ENCODE data around the gene C3orf22. TPM values are rescaled to one million over a fixed set of nuclear protein-coding genes. Genes with fewer than 3 reads are reported as not detected.

Gene C3orf22
- total RNA-seq, 1 experiment from 2014 or later, result not detected

DNA sequence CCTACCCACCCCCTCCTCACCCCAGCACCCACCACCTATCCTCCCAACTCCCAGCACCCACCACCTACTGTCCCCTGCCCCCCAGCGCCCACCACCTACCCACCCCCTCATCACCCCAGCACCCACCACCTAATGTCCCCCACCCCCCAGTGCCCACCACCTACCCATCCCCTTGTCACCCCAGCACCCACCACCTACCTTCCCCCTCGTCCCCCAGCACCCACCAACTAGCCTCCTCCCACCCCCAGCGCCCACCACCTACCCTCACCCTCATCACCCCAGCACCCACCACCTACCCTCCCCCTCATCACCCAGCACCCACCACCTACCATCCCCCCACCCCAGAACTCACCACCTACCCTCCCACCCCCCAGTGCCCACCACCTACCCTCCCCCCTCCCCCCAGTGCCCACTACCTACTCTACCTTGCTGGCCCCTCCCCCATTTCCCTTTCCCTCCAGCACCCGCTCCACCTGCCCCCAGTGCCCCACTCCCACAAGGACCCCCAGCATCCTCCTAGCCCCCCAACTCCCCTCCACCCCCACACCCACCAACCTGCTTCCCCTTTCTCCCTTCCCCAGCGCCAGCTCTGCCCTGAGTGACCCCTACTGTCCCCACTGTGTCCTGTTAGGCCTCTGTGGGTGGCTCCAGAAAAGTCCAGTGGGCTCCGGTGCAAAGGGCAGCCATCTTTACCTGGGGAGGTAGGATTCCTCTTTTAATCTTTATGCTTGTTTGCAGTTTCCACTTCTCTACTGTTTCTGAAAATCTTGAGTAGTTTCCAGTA, 42.4 kb downstream of the C3orf22 start:
- TF ChIP-seq, protein P1, sequence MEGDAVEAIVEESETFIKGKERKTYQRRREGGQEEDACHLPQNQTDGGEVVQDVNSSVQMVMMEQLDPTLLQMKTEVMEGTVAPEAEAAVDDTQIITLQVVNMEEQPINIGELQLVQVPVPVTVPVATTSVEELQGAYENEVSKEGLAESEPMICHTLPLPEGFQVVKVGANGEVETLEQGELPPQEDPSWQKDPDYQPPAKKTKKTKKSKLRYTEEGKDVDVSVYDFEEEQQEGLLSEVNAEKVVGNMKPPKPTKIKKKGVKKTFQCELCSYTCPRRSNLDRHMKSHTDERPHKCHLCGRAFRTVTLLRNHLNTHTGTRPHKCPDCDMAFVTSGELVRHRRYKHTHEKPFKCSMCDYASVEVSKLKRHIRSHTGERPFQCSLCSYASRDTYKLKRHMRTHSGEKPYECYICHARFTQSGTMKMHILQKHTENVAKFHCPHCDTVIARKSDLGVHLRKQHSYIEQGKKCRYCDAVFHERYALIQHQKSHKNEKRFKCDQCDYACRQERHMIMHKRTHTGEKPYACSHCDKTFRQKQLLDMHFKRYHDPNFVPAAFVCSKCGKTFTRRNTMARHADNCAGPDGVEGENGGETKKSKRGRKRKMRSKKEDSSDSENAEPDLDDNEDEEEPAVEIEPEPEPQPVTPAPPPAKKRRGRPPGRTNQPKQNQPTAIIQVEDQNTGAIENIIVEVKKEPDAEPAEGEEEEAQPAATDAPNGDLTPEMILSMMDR (conservative IDR thresholded peaks at IDR 0.05), result no peak
- TF ChIP-seq EZH2 (IDR thresholded peaks at IDR 0.05; ENCODE audit: low read depth), result no peak
- Histone ChIP-seq H3K36me3 (ENCODE audit: low read depth) (no peaks in the 10 kb centered on the region), H3K27me3 (ENCODE audit: insufficient read depth, low read depth) (peaks cover 7% of the 10 kb centered on the region; the same call in 1 of the 2 replicates), H3K9me3 (ENCODE audit: insufficient read depth, low read depth) (no peaks in the 10 kb centered on the region), H3K4me3 (no peak overlapping the region), H2AFZ (no peak overlapping the region), H3K4me2 (no peak overlapping the region), H3K79me2 (ENCODE audit: low read depth) (no peaks in the 10 kb centered on the region), H3F3A (ENCODE audit: insufficient read depth, low read depth) (no peaks in the 10 kb centered on the region), H4K20me1 (ENCODE audit: insufficient read depth) (no peaks in the 10 kb centered on the region; the same call in 1 of the 2 replicates), H3K9me2 (ENCODE audit: insufficient read depth) (no peaks in the 10 kb centered on the region), H3K4me1 (replicated peaks; ENCODE audit: insufficient read depth) (no peaks in the 10 kb centered on the region), H3K27ac (no peak overlapping the region)
- CTCF ChIA-PET, result no interaction called here
- BruUV-seq (replicated peaks), result no TSS peak
- POLR2A ChIA-PET (ENCODE audit: unreplicated experiment), result no interaction called here
- DNase-seq, result no peak
- intact Hi-C loops (cut with micrococcal nuclease; ENCODE audit: unreplicated experiment), result no loop called here

DNA sequence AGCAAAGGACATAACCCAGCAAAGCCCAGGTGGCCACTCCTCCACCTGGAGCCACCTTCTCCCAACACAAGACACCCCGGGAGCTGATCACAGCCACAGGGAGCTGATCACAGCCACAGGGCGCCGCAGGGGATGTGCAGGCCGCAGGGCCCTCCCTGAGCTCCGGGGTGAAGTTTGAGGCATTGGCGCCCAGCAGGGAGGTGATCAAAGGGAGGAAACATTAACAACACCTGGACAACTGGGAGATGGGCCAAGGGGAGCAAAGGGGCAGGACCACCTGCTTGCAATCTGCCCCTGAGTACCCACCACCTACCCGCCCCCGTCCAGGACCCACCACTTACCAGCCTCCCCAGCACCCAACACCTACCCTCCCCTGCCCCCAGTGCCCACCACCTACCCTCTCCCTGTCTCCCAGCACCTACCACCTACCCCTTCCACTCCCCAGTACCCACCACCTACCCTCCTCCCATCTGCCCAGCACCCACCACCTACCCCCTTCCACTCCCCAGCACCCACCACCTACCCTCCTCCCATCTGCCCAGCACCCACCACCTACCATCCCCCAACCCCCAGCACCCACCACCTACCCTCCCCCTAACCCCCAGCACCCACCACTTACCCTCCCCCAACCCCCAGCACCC, 43.5 kb downstream of the C3orf22 start:
- Histone ChIP-seq H3F3A (ENCODE audit: insufficient read depth, low read depth) (no peaks in the 10 kb centered on the region), H3K4me1 (replicated peaks; ENCODE audit: insufficient read depth) (no peaks in the 10 kb centered on the region), H3K79me2 (ENCODE audit: low read depth) (no peaks in the 10 kb centered on the region), H3K9me2 (ENCODE audit: insufficient read depth) (no peaks in the 10 kb centered on the region), H3K36me3 (ENCODE audit: low read depth) (no peaks in the 10 kb centered on the region), H4K20me1 (ENCODE audit: insufficient read depth) (no peaks in the 10 kb centered on the region; the same call in 1 of the 2 replicates), H3K27me3 (ENCODE audit: insufficient read depth, low read depth) (peaks cover 4% of the 10 kb centered on the region; the same call in 1 of the 2 replicates), H2AFZ (no peak overlapping the region), H3K4me2 (no peak overlapping the region), H3K4me3 (no peak overlapping the region), H3K27ac (no peak overlapping the region), H3K9me3 (ENCODE audit: insufficient read depth, low read depth) (no peaks in the 10 kb centered on the region)
- no peak for TF ChIP-seq EZH2 (IDR thresholded peaks at IDR 0.05; ENCODE audit: low read depth)
- TF ChIP-seq, protein P1 (conservative IDR thresholded peaks at IDR 0.05), result no peak
- DNase-seq, result no peak
- intact Hi-C loops (cut with micrococcal nuclease; ENCODE audit: unreplicated experiment), result no loop called here
- no TSS peak for BruUV-seq (replicated peaks)
- ChIA-PET POLR2A (ENCODE audit: unreplicated experiment) (no interaction called here), CTCF (no interaction called here)

- Histone ChIP-seq H3K36me3 (ENCODE audit: low read depth) (no peaks in the 10 kb centered on the region), H3F3A (ENCODE audit: insufficient read depth, low read depth) (no peaks in the 10 kb centered on the region), H4K20me1 (ENCODE audit: insufficient read depth) (no peaks in the 10 kb centered on the region), H3K4me1 (replicated peaks; ENCODE audit: insufficient read depth) (no peaks in the 10 kb centered on the region), H3K79me2 (ENCODE audit: low read depth) (no peaks in the 10 kb centered on the region), H3K27ac (no peak overlapping the region), H3K9me3 (ENCODE audit: insufficient read depth, low read depth) (no peaks in the 10 kb centered on the region), H3K4me3 (no peak overlapping the region), H3K4me2 (no peak overlapping the region), H3K27me3 (ENCODE audit: insufficient read depth, low read depth) (no peaks in the 10 kb centered on the region), H2AFZ (no peak overlapping the region), H3K9me2 (ENCODE audit: insufficient read depth) (no peaks in the 10 kb centered on the region)
- ChIA-PET POLR2A (ENCODE audit: unreplicated experiment) (no interaction called here), CTCF (no interaction called here)
- TF ChIP-seq, protein P1 (conservative IDR thresholded peaks at IDR 0.05), result no peak
- no peak for TF ChIP-seq EZH2 (IDR thresholded peaks at IDR 0.05; ENCODE audit: low read depth)
- no peak for DNase-seq
- no TSS peak for BruUV-seq (replicated peaks)
- intact Hi-C loops (cut with micrococcal nuclease; ENCODE audit: unreplicated experiment), result no loop called here
These were observed 44.6 kb downstream of the C3orf22 start for GRCh38 chr3:126514161-126514560.
